Skeletal muscle cell (primary cell): ENCODE measurements around the gene TMOD2.

Experiments used
- DNase-seq: peaks from one replicate; pipeline ENCODE4 v3.0.0-alpha.2; 2010; ENCODE audit warnings: low read depth
- H3K4me3 ChIP-seq: 2 replicates; pipeline ENCODE4 v1.5.1; 2011; ENCODE audit warnings: low read depth, mild to moderate bottlenecking, control low read depth, low read length, moderate library complexity

Gene TMOD2

GRCh38 chr15:51801391-51801835 lies 50.0 kb downstream of the TMOD2 start:
- no peak overlapping the region for H3K4me3 ChIP-seq
- no peak for DNase-seq

DNA sequence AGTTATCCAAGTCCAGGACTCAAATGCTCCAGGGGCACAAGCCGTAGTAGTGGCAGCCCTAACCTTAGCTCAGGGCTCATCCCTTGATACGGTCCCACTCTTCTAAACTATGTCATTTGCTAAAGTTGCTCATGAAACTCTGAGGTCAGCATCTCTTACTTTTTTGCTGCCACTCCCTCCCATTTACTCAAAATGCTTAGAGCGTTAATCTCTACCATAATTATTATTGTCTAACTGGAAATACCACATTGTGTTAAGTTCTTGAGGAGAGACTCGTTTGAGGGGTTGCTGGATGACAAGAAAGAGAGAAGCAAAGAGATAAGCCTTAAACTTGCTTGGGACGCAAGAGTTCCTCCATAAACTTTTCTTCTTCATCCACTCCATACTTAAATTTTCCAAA lies 51.2 kb downstream of the TMOD2 start:
- DNase-seq = no peak
- no peak overlapping the region for H3K4me3 ChIP-seq

GRCh38 chr15:51803965-51804364 lies 52.6 kb downstream of the TMOD2 start:
- no peak overlapping the region for H3K4me3 ChIP-seq
- DNase-seq = no peak

DNA sequence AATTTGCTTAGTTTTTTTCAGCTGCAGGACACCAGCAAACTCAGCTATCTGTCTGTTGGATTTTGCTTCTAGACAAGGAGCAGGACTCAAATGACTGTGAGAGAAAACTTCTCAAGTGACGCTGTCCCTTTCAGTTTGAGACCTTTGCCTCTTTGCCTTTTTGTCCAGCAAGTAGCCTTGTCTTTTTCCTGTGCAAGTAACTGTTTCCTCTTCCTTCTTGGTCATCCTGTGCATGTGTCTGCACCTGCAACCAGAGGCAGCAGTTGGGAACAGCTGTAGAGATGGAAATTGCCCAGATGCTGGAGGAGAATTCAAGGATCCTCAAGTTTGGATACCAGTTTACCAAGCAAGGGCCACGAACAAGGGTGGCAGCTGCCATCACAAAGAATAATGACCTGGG lies 54.7 kb downstream of the TMOD2 start:
- no peak for DNase-seq
- no peak overlapping the region for H3K4me3 ChIP-seq

- DNase-seq = no peak
- no peak overlapping the region for H3K4me3 ChIP-seq
These were observed 58.1 kb downstream of the TMOD2 start for GRCh38 chr15:51809457-51809856.

GRCh38 chr15:51812598-51812997 lies 61.2 kb downstream of the TMOD2 start:
- H3K4me3 ChIP-seq = no peak overlapping the region
- no peak for DNase-seq

GRCh38 chr15:51814606-51815005 lies 63.2 kb downstream of the TMOD2 start:
- H3K4me3 ChIP-seq = no peak overlapping the region
- no peak for DNase-seq

GRCh38 chr15:51816611-51817010 lies 65.2 kb downstream of the TMOD2 start:
- H3K4me3 ChIP-seq = no peak overlapping the region
- DNase-seq = no peak

DNA sequence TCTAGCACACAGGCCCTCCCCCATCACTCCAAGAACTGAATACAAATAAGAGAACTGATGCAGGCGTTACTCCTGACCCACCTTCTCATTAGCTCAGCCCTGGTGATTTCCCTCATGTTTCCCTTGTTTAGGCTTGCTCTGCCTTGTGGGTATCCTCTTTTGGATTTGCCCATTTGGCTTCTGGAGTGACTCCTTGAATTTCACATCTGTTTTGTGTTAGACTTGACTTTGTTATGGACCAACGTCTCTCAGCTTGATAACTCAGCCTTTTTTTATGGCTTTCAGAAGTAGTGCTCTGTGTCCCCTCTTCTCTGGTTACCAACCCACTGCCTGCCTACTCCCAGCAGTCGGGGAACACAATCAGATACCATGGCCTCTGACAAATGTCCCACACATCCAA lies 66.8 kb downstream of the TMOD2 start:
- no peak for DNase-seq
- H3K4me3 ChIP-seq = no peak overlapping the region

DNA sequence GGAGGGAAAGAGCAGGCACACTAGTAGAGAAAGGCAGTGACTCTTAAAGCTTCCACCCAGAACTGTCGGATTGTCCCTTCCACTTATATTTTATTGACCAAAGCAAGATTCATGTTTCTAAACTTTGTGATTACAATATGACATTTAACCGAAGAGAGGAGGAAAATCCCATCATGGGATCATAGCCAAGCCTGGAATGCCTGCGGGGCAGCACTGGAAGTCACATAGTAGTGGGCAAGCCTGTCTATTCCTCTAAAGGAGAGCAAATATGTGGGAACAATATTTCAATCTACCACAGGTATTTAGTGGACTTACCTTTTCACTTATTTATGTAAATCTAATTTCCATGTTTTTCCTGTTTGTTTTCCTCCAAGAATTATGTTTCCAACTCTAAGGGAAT lies 74.3 kb downstream of the TMOD2 start:
- no peak for DNase-seq

GRCh38 chr15:51828621-51829375 lies 77.4 kb downstream of the TMOD2 start:
- H3K4me3 ChIP-seq = no peak overlapping the region
- DNase-seq = no peak

More for the DNA sequence above, 74.3 kb downstream of the TMOD2 start:
- H3K4me3 ChIP-seq = no peak overlapping the region

- DNase-seq = peak; percentile 64
- H3K4me3 ChIP-seq = peak within 1 kb of the TSS; percentile 92
These were observed 78.2 kb downstream of the TMOD2 start, which contains the start of gene TMOD3 for GRCh38 chr15:51829376-51830275. Gene TMOD3, plus strand, starts transcription at chr15:51829653. Its CDS starts 33,232 bp downstream, at chr15:51862885.

DNA sequence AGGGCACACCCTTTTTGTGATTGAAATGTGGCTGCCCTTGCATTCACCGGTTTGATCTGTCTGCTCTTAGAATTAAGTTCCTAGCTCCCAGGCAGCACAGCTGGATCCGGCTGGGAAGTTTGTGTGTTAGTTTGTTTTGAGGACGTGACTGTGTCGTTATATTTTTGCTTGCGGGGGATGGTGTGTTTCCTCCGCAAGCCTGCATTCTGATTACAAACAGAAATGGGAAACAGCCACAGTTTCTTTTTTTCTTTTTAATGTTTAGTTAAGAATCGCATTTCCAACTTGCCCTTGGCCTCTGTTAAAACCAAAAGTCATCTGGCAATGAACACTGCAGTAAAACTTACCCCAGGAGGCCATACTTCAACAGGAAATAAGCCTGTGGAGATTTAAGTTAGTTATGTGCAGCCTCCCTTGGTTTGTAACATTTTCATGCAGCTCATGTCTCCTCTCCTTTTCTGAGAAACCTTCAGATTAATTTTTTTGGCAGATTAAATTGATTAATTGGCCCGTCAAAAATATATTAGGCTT lies 78.9 kb downstream of the TMOD2 start:
- H3K4me3 ChIP-seq = peak overlapping the region; percentile 92
- no peak for DNase-seq

DNA sequence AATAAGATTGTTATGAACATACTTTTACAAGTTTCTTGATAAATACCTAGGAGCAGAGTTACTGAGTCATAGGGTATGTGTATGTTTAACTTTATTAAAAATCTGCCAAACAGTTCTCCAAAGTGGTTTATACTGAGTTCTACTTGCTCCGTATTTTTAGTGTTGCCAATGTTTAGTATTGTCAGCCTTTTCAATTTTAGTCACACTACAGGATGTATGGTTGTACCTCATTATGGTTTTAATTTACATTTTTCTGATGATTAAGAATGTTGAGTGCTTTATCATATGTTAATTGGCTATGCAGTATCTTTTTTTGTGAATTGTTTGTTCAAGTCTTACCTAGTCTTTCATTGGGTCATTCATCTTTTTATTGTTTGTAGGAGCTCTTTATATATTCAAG lies 82.4 kb downstream of the TMOD2 start:
- H3K4me3 ChIP-seq = no peak overlapping the region
- DNase-seq = no peak

DNA sequence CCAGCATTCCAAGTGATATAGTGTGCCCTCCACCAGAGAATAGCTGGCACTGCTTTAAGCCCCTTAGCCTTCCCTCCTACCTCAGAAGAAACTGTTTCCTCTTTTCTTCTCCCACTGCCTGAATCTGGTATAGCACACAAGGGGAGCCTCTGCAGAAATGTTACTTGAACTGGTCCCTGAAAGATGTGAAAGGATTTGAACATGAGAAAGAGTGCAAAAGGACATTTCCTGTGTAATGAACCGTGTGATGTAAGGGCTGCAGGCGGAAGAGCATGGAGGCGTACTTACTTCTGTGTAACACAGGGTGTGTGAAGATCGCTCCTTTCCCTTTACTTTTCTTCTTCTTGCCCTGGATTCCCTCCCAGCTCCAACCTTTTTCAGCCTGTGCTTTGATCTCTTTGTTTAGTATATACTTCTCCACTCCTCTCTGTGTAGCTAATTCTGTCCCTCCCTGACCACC lies 86.4 kb downstream of the TMOD2 start:
- DNase-seq = no peak
- no peak overlapping the region for H3K4me3 ChIP-seq

DNA sequence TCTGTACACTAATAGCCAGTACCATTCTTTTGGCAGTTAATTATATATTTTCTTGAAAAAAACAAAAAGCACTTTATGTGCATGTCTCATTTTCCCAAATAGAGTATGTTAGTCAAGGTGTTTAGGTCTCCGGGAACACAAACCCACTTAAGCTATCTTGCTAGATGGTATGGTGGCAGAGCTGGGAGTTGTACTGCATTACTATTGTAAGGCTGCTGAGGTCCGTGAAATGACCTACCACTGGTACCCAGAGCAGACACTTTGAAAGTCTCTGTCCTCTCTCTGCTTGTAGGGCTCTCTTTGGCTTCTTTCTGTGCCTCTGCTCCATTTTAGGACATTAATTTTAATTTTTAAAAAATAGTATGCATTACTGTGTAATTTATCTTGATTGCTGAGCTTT lies 86.9 kb downstream of the TMOD2 start:
- DNase-seq = no peak
- H3K4me3 ChIP-seq = no peak overlapping the region

DNA sequence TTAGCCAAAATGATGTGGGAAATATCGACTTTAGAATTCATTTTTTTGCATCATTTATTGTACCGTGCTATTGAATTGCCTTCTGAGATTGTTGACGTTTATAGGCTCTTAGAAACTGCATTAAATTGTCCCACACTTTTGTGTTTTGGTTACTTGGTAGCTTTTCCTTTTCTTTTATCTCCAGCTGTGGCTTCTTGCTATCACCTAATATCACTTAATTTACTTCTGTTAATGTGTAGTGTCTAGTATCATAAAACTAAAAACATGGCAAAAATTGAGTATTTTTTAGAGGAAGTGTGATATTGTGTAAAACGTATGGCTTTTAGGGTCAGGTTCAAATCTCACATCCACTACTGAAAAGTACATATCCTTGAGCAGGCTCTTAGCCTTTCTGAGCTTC lies 89.3 kb downstream of the TMOD2 start:
- DNase-seq = no peak
- no peak overlapping the region for H3K4me3 ChIP-seq

DNA sequence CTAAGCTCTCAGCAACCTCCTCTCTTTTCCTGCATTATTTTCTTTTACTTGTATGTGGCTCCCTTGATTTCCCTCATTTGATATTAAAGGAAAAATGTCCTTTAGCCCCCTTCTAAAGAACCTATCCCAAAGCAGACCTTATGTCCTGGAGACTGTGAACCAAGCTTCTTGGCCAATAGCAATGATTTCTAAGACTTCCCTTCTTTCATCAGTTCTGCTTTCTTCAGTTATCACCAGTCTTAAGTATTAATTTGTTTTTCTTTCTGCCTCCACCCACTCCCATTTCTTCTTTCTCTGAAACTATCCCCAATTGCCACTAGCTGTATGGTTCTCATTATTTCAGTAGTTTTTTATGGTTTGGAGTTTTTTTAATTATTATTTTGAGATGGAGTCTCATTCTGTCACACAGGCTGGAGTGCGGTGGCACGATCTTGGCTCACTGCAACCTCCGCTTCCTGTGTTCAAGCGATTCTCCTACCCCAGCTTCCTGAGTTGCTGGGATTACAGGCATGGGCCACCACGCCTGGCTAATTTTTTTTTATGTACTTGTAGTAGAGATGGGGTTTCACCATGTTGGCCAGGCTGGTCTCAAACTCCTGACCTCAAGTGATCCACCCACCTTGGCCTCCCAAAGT lies 90.1 kb downstream of the TMOD2 start:
- no peak for DNase-seq
- no peak overlapping the region for H3K4me3 ChIP-seq

GRCh38 chr15:51842265-51842664 lies 90.9 kb downstream of the TMOD2 start:
- no peak for DNase-seq
- H3K4me3 ChIP-seq = no peak overlapping the region
